G401.6 (cell line): ENCODE data around the gene SENP6.
A peak's percentile ranks its signal among the peaks of the same experiment; 100 is the strongest.

Experiments used
- FAIRE-seq: peaks from 2 replicates; lab custom pipeline; 2012; peaks lifted over from hg19 to GRCh38; lab: Jason Lieb, UNC

The SENP6 gene

DNA sequence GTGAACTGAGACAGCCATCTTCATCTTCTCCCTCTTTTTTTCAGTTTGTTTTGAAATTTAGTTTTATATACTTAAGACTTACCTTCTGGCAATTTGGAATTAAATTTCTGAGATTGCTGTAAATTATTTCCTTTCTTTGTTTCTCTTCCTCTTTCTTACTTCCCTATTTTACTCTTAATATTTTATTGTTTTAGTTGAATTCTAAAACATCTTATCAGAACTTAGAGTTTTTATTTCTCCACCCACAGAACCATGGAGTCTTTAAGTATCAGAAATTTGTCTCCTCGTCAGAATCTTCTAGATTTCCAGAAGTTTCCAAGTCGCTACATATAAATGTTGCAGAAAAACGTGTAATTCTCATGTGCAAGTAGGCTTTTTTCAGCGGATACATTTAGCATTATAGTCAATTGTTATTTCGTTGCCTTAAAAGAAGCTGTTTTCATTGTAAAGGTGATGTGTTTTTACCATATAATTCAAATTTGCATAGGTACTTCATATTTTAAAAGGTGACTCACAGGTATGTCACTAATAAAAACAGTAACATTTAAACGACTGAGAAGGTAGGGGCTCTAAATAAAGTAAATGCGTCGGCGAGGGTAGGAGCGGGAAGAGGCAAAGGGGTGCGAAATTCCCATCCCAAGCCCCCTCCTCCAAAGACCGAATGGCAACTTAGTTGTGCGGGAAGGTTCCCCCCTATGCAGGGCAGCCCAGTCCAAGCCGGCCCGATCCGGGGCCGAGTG lies 146.5 kb downstream of the SENP6 start:
- no peak for FAIRE-seq

DNA sequence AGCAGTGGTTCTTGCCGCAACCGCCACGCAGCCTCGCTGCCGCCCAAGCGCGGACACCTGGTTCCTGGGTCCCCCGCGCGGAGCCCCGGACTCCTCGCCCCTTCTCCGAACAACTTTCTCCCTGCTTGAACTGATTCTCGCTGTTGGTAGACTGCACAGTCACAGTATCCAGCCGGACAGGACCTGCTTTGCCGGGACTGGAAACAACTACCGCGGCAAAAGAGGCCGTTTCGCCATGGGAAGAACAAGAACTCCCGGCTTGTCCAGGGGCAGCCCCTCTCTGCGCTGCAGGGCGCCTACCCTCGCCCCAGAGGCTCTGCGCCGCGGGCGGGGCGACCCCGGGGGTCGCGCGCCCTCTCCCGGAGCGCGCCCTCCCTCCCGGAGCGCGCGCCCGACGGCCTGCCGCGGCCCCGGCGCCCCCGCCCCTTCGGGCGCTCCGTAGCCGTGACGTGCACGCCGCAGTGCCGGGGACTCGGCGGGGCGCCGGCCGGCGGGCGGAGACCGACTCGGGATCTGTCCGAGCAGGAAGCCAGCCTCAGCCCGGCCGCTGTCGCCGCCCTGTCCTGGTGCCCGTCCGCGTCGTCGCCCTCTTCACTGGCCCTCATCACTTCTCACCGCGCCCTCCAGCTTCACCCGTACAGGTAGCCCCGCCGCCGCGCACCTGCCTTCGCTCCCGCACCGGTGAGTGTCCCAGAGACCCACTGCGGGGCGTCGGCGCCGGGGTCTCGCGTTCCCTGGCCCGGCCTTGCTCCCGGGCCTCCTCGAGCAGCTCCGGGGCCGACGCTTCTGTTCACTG lies 147.3 kb downstream of the SENP6 start, which contains the start of gene MYO6:
MYO6 (plus strand) TSS at position 497 of the 796 bp plus-strand sequence. CDS start 68,309 bp downstream, outside the sequence.
- FAIRE-seq = no peak

DNA sequence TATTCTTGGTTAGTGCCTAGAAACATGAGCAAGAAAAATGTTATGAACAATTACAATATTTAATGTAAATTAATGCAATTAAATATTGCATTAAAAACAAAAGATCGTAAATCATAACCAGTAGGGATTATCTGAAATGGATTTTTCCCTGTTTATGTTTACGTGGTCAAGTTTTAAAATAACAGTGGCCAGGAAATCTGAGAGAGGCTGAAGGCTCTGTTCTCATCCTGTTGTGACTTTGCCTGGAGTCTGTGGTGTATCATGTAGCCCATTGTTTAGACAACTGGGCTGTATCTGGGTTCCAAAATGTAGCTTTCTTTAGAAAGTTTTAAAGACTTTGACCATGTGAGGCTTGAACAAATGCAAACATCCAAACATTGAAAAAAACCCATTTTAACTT lies 149.8 kb downstream of the SENP6 start:
- no peak for FAIRE-seq

DNA sequence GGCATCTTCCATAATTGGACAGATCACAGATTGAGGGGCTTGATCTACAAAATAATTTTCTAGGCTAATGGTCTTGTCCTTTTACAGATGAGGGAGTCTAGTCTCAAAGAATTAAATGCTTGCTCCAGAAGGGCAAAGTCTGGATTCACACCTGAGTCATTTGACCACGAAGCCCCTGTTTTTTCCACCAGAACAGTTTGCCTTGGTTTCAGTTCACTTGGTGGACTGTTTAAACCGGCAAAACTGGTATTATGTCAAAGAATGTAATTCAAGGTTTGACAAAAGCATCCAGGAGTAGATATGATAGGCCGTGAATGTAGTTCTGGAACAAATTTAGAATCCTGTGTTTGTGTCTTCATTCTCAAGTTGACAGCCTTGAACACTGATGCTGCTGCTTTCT lies 150.7 kb downstream of the SENP6 start:
- FAIRE-seq = no peak

DNA sequence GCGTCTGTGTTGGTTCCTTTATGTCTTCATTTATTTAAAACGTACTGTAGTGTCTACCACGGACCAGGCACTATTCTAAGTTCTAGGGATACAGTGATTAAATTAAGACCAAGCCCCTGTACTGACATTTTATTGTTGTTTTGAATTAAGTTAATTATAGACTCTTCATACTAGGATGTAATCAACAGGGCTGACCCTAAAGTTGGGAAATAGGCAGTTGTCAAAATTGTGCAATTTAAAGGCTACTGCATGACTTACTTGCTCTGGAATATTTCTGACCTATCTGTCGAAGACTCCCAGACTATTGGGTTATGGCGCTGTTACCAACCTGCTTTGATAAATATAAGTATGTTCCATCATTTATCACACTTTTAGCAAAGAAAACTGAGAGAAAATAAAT lies 154.0 kb downstream of the SENP6 start:
- FAIRE-seq = no peak

DNA sequence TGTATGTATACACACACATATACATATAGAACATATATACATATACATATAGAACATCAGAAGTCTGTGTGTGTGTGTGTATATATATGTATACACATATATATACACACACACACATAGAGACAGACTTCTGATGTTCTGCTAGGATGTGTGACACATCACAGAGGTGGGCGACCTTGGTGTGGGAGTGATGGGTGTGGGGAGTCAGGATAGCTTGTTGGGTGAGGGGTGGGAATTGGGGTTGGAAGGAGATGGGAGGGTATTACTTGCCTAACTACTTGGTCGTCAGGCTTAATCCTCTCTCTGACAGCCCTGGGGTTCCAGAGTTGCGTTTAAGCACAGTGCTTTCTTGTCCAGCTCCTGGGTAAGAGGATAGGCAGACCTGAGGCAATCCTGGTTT lies 155.6 kb downstream of the SENP6 start:
- no peak for FAIRE-seq

DNA sequence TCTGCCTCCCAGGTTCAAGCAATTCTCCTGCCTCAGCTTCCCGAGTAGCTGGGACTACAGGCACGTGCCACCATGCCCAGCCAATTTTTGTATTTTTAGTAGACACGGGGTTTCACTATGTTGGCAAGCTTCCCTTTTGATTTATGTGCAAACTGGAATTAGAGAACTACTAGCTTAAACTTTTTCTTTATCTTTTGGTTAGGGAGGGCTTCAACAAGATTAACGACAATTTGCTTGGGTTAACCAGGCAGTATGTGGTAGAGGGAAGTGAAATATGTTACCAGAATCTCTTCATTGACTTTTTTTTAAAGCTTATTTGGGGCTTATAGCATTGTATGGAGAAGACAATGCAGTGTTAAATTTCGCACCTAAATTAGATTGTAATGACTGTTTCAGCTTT lies 156.4 kb downstream of the SENP6 start:
- no peak for FAIRE-seq

DNA sequence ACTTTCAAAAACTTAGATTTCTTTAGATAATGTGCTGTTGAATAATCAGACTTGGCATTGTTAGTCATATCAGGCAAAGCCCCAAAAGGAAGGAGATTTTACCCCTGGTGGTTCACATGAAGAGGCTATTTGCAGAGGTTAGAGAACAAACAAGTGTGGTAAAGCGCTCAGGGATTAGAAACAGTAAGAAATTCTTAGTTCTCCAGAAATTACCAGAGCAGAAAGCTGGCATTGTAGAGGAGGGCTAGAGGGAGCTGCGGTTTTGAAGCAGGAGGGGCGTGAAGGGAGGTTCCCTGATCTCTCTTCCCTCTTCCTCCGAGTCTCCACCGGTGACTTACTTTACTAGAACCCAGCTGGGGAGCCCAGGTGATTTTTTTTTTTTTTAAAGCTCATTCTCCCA lies 157.5 kb downstream of the SENP6 start:
- no peak for FAIRE-seq

DNA sequence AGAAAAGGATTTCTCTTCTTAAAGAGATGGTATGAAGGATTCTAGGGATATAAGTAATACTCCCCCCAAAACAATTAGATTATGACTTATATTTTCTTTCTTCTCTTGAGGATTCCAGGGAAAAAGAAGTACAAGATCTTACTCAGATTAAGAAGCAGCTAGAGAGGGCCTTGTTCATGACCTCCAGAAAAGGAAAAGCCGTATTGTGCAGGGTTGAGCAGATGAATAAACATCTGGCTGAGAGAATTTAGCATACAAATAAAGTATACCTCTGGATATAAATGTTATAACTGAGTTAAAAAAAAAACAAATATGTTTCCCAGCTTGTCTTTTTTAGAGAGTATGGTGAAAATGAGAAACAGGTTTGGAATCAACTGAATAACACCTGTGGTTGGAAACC lies 158.6 kb downstream of the SENP6 start:
- no peak for FAIRE-seq

DNA sequence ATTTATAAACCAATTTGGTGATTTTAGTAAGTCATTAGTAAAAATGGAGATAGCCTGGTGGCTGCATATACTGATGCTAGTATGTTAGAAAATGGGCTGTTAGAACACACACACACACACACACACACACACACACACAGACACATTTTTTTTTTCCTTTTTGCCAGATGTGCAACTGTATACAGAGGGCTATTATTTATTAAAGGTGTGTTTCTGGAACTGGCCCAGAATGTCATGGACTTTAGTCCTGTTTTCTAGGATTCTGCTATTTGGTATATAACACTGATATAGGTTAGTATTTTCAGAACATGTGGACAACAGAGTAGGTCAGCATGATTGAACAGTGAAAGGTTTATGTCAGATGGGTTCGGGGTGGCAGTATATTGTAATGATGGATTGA lies 159.8 kb downstream of the SENP6 start:
- no peak for FAIRE-seq

DNA sequence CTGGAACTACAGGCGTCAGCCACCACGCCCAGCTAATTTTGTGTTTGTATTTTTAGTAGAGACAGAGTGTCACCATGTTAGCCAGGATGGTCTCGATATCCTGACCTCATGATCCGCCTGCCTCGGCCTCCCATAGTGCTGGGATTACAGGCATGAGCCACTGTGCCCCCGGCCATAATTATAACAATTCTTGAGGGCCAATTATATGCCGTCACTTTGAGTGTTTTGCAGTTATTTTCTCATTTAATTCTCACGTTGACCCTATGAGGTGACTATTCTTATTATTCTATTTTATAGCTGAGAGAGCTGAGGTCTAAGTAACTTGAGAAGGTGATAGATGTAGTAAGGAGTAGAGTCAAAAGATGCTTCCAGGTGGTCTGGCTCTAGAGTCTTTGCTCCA lies 160.4 kb downstream of the SENP6 start:
- FAIRE-seq = no peak

DNA sequence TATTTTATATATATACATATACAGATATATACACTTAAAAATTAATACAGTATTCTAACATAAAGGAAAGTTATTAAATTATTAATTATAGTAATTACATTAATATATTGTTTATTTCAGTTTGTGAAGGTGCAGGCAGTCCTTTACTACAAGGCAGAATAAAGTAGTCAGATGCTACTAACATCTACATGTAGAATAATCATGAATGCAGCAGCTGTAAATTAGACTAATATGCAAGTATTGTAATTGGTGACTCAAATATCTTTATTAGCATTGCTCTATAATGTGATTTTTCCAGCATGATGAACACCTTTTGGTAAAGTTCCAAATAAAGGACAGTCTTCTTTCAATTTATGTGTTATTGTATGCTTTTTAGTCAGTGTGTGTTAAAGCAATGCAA lies 164.7 kb downstream of the SENP6 start:
- peak; percentile 8 for FAIRE-seq
